HG02623 (cell line): ENCODE results near the gene BGN.

Experiments used
- ATAC-seq: cut with Tn5 transposase; IDR thresholded peaks from one replicate; pipeline ENCODE4 v1.9.1; 2021; ENCODE audit warnings: moderate library complexity; ENCODE audit not compliant: unreplicated experiment

The BGN gene

DNA sequence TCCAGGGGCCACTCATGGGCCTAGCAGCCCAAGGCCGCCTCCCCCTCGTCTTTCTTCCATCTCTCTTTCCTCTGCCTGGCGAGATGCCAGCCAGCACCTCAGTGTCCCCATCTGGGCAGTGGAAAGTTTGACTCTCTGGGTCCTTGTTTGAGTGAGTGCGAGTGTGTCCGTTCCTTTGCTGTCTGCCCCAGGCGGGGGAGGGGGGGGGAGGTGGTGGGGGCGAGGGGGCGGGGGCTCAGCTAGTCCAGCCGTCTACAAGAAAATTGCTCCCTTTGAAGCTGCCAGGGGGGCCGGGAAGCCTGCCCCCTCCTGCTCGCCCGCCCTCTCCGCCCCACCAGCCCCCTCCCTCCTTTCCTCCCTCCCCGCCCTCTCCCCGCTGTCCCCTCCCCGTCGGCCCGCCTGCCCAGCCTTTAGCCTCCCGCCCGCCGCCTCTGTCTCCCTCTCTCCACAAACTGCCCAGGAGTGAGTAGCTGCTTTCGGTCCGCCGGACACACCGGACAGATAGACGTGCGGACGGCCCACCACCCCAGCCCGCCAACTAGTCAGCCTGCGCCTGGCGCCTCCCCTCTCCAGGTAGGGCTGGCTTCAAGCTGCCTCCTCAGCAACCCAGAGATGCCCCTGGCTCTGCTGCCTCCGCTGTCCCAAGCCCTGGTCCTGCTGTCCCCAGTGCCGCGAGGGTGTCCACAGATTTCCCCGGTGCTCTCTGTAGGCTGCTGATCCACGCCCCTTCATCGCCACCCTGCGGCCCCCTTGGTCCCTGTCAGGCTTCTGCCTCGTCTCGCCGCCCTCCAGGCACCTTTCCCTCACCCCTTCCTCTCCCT lies at the start of gene BGN:
TSS of gene BGN (plus strand) at position 440 of the 821 bp plus-strand sequence. CDS start 9,652 bp downstream, outside the sequence.
- ATAC-seq, result no peak

DNA sequence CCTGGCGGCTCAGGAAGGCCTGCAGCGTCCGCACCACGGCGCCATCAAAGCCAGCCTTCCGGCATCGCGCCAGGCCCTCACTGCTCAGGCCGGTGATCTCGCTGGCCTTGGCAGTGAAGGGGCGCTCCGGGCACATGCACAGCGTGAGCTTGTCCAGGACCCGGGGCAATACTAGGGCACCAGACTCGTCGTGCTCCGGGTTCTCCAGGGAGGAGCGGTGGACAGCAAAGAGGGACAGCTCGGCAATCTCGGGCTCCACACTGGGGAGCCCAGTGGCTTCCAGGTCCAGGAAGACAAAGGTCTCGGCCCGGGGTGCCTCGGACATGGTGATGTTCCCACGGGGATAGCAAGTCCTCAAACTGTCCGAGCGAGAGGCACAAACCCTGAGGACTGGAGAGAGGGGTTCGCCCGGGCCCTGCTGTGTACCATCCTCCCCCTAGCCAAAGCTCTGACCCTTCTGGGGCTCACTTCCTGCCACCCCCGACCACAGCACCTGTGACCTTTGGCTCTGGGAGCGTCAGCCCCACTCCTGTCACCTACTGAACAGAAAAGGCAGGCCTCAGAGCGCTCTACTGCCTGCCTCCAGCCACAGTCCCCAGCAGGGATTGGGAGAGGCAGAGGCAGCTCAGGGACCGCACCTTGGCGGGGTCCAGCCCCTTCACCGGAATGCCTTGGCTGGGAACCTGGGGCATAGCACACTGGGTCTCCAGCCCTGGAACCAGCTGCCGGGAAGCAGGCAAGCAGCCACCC lies 49.5 kb upstream of the BGN start:
- no peak for ATAC-seq

DNA sequence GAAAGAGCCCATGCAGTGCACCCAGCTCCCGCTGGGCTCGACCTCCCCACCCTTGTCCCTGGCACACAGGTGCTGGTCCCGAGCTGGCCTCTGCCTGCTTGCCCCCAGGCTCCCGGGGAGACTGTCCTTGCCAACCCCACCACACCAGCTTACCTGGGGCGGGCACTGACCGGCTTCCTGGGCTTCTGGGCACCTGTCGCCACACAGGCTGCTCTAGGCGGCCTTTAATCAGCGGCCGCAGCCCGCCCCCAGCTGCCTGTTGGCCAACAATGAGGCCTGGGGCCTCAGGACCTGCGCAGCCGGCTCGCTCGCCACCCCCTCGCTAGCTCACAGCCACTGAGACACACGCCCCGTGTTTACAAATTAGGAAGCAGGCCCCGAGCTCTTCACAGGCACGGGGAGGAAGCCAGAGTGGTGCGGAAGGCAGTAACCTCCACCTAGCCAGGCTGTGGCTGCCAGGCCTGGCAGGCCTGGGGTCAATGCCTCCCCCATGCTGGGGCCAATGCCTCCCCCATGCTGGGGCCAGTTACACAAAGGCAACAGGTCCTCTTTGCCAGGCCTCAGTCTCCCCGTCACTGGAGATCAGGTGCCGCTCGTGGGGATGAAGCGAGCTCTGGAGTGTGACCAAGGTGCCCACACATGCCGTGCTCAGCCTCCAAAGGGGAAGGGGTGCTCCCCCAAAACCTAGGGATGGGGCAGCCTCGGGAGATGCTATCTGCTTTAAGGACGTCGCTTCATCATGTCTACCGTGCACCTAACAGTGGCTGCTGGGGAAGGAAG lies 48.7 kb upstream of the BGN start, which contains the start of gene TREX2:
TSS of gene TREX2 (minus strand) at position 201 of the 780 bp plus-strand sequence. CDS start 626 bp downstream, outside the sequence.
- no peak for ATAC-seq

DNA sequence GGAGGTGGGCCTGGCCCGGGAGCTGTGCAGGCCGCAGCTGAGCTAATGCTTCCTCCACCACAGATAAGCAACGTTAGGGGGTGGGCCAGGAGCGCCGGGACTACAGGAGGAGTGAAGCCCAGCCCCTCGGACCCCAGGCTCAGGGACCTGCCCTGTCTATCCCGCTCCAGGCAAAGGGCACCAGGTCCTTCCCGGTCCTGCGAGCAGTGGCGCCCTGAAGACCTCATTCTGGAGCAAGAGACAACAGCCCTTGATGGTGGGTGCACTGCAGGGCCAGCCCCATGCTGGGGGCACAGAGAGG lies 48.2 kb upstream of the BGN start:
- no peak for ATAC-seq

DNA sequence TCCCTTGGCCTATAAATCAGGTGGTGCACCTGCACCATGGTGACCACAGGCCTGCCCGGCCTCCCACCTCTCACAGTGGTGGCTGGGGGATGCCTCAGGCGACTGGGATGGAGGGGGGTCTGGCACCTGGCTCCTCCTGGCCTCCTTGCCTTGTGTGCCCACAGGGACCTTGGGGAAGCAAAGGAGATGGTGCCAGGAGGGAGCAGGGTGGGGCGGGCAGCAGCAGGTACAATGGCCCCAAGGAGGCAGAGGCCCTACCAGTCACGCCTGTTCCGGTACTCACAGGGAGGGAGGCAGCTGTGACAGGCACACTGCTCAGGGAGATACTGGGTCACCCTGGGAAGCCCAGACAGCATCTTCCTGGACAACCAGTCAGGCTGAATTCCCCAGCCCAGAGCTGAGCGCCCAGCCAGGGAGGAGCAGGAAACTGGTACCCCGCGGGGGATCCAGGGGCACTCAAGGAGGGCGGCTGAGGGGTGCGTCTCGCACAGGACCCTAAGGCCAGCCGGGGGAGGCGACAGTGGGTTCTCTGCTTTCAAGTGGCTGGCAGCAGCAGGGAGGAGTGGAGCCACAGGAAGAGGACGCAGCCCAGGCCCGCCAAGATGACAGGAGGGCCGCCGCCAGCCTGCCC lies 47.7 kb upstream of the BGN start:
- ATAC-seq, result no peak

DNA sequence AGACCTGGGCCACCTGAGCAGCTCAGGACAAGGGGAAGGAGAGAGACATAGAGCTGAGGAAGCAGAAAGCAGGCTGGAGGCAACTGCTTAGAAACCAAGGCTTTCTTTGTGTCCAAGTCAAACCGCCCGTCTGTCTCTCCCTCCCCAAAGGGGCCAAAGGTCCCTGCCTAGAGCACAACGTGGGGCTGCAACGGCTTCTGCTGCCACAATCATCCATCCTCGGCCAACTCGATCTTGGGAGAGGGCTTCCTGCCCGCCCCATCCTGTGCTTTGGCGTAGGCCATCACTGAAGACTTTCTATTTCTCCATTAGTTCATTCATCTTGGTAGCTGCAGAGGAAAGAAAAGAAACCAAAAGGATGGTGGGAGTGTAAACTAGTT lies 47.2 kb upstream of the BGN start:
- ATAC-seq, result no peak

DNA sequence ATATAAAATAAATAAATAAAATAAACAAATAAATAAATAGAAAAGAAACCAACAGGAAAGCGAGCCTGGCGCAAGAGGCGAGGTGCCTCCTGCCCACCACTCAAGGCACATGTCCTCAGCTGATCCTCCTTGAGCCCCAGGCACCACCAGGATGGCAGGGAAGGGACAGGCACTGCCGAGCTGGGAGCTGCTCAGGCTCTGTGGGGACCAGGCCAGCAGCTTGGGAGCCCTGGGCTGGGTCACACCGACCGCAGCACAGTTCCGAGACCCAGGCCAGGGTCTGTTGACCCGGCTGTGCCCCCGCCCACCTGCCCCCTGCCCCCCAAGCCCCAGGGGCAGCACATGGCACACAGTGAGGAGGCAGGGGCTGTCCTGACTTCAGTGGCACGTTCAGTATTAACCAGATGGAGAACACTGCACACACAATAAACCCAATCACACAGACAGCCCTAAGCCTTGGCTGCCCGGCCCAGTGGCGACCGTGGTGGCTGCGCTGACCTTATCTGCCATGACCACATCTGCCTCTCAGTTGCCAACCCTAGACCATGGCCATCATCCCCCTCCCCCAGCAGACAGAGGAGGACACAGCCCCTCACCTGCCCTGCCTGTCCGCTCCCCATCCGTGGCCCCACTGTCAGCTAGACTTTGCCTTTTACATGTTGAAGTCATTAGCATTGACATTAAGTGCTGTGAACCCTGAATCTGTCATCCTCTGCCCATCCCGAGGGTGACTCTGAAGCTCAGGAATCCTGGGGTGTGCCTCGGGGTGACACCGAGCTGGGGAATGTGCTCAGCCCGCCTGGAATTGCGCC lies 46.0 kb upstream of the BGN start:
- ATAC-seq, result no peak

DNA sequence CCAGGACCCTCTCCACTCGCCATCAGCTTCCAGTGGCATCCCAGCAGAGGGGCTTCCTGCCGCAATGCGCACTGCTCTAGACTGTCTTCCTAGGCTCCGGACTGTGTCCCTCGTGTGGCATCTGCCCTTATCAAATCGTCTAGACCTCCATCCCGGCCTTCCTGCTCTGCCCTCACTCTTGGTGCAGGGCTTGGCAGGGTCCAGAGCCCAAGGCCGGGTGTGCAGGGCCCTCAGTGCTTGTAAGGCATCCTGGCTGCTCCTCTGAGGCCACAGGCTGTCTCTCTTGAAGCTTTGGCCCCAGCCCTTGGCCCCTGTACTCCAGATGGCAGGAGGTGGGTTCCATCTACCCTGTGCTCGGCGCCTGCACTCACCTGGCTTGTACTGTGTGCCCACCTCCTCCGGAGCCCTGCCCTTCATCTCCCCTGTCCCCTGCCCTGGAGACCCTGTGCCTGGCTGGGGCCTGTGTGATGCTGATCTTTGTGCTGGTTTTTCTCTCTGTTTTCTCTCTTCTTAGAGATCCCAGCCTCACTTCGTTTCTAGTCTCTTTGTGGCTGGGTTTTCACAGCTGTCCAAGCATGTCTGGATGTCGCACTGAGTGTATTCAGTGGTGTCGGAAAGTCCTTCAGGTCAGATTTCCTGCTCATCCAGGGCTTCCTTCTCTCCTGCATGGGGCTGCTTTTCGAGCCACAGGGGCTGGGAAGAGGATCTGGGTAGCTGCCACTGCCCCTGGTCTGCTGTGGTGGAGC lies 45.2 kb upstream of the BGN start:
- ATAC-seq, result no peak

DNA sequence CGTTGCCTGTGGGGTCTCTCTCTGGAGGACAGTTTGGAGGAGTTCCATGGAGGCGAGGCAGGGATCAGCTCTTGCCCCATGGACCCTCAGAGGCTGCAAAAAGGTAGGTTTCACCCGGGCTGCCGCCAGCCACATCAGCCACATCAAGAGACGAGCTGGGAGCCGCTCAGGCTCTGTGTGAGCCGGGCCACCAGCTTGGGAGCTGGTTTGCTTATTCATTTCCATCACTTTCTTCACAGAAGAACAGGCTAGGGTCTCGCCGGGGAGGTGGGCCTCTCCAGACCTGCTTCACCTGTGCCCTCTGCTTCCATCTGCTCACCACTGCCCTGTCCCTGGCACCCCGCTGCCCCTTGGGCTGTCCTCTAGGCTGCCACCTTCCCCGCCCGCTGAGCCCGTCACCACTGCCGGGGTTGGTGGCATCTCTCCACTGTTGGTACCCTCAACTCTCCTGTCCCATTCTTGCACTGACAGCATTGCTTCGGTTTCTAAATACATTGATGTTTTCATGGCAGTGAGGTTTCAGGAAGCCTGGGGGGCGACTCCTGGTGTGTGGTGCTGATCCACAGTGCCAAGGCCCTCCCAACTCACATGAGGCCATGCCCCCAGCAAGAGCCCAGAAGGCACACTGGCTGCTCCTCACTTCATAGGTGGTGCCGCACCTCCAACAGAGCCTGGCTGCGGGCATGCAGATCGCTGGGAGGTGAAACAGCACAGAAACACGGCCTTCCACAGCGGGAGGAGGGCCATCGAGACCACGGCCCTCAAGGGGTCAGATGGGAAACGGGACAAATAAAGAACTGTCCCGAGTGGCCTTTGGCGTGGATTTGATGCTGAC lies 44.4 kb upstream of the BGN start:
- no peak for ATAC-seq

DNA sequence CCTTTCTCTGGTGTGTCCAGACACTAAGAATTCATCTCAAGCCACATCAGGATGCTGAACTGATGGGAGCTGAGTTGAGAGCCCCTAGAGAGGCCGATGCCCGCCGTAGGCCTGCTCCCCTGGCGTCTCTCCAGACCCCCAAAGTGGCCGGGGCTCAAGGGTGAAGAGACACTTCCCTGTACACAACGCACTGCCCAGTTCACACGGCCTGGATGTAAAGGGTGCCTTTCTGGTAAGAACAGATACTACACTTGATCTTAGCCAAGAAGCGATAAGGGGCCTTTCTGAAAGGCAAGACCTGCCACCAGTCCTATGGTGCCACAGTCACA lies 43.9 kb upstream of the BGN start:
- no peak for ATAC-seq

DNA sequence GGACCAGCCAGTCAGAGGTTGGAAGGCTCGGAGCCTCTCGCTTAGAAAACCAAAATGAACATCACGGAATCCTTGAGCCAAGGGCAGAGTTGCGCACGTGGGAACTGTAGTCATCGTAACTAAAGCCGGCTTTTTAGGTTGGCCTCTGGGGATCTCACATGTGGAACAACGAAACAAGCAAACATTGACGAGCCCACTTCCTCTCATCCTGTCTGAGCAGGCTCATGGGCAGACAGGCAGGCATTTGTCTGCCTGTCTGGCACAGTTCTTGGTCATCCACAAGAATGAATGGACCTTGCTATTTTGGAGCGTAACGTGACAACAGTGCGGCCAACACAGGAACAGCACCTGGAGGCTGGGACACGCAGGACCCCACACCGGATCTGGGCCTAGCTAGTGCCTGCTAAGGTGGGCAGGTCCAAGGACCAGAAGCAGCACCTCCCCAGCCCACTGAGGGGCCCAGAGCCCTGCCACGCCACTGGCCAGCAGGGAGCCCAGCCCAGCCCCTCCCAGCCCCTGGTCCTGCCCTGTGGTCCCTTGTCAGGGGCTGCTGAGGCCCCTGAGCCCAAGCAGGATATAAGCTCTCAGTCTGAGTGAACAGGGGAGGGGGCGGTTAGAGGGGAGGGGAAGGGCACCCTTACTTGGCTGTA lies 39.8 kb upstream of the BGN start:
- no peak for ATAC-seq

DNA sequence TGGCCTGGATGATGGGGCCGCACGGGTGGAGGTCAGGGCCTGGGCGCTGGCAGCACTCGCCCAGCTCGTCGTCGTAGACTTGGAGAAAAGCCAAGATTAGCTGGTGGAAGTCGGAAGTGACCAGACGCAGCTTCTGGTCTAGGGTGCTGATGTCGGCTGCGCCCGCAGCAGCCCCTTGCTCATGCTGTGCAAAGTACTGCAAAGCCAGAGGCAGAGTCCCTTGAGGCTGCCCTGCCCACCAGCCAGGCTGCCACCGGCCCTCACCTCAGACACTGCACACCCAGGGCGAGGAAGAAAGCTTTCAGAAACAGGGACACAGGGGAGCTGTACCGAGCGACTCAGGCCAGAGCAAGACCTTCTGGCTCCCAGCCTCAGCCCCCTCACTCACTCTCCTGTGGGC lies 39.2 kb upstream of the BGN start:
- ATAC-seq, result no peak

DNA sequence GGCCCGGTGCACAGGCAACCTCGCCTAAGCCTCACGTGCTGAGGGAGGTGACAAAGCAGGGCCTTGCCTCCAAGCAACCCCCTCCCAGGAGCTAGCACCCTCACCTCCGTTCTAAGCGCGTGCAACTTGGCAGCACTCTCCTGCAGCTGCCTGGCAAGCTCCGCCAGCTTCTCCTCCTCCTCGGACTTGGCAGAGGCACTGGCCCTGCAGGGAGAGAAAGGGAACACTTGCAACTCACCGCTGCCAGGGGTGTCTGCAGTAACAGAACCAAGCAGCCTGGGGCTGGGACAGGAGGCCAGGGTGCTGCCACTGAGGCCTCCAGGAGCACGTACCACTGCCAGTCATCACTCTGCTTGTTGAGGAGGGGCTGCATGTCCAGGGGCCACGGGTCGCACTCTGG lies 38.6 kb upstream of the BGN start:
- no peak for ATAC-seq

DNA sequence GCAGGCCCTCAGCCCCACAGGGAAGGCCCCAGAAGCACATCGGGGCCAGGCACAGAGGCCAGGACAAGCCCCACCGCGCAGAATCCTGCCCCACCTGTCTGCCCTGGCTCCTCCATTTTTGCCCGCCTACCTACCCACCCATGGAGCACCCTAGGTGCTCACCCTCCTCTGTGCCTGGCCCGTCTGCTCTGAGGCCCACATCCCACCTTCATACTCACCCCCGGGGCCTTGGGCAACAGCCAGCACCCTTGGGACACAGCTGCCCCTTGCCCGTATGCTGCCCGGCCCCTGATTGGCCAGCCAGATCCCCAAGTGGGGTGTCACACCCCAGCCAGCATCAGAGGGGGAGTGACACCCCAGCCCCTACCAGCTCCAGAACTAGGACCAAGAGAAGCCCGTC lies 38.1 kb upstream of the BGN start:
- no peak for ATAC-seq

DNA sequence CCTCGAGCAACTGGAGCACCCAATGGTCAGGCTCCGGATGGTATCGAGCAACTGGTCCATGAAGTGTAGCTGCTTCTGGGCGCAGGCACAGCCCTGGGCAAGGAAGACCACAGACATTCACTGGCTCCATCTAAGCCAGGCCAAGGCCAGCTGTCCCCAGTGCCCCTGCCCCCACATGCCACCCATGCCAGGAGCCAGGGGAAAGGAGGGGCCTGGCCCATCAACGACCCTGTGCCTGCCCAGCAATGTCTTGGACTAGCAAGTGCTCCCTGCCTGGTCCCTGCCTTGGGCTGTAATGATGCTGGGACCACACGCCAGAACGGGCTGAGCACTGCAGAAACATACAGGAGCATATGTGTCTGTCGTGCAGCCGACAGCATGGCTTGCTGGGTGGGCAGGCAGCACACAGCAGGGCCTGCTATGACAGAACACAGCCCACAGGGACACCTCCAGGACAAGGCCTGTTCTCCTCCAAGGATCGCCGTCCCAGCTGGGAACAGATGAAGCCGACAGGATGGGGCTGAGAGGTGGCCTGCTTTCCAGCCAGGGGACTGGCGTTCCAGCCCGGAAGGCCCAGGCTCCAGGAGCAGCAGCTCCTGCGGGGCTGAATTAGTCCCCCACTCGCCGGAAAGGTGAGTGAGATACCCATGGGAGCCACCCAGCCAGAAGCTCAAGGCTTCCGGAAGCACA lies 37.5 kb upstream of the BGN start:
- ATAC-seq, result no peak

DNA sequence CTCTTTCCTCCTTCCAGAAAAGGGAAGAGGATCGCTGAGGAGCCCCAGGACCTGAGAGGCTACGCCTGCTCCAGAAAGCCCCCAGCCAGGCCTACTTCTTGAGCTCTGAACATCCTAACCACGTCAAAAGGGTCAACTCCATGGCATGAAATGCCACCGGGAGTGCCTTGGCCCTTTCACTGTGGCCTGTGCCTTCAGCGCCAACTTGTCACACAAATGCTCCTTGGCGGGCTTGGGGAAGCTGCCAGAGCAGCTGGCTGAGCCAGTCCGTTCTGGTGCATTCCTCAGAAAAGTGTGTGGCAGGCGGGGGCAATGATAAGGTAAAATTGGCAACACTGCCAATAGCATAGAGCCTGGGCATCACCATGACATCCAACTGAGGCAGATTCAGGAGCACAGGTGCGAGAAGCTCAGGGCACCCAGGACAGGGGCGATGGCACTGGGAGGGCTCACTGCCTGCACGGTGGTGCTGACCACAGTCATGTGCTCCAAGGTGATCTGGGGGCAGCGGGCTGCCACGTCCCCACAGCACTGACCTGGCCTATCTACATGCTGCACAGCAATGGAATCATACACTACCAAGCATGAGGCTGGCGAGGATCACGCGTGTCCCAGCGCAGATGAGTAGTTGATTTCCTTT lies 36.8 kb upstream of the BGN start:
- no peak for ATAC-seq

DNA sequence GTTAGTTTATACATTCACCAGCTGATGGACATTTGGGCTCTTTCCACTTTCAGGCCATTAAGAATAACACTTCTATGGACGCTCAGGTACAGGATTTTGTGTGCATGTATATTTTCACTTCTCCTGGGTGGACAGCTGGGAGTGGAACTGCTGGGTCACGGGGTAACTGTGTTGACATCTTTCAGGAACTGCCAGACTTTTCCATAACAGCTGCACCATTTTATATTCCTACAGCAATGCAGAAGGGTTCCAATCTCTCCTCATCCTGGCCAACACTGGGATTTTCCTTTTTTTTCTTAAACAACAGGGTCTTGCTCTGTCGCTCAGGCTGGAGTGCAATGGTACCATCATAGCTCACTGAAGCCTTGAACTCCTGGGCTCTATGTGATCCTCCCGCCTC lies 36.3 kb upstream of the BGN start:
- ATAC-seq, result no peak
